CD4-positive, alpha-beta T cell treated with Interleukin-15 for 1 hour (primary cell): ENCODE results near the gene CPAMD8.
"Not testable (repeated sequence)": the region's sequence is repeated elsewhere in the genome, so short reads cannot be mapped to it uniquely, and the experiment has no call there.

Experiments used
- DNase-seq: peaks from one replicate; pipeline ENCODE4 v3.0.0-alpha.2; 2020

Gene CPAMD8

GRCh38 chr19:17037966-17038500, 11.4 kb upstream of the CPAMD8 start:
- no peak for DNase-seq

GRCh38 chr19:17037184-17037583, 10.6 kb upstream of the CPAMD8 start:
- no peak for DNase-seq

- DNase-seq = no peak
These were observed 10.0 kb upstream of the CPAMD8 start for GRCh38 chr19:17036640-17037039.

- peak; percentile 71 for DNase-seq
These were observed 9.3 kb upstream of the CPAMD8 start for GRCh38 chr19:17035842-17036424.

GRCh38 chr19:17031741-17032140, 5.1 kb upstream of the CPAMD8 start:
- DNase-seq = no peak

GRCh38 chr19:17027535-17027975, 945 bp upstream of the CPAMD8 start:
- no peak for DNase-seq

- peak; percentile 29 for DNase-seq
These were observed 485 bp downstream of the CPAMD8 start for GRCh38 chr19:17025991-17026658.

- no peak for DNase-seq
These were observed 1.2 kb downstream of the CPAMD8 start for GRCh38 chr19:17025361-17025760.

GRCh38 chr19:17024941-17025340, 1.7 kb downstream of the CPAMD8 start:
- DNase-seq = not testable (repeated sequence)

- DNase-seq = no peak
These were observed 2.8 kb downstream of the CPAMD8 start for GRCh38 chr19:17023805-17024204.

- DNase-seq = no peak
These were observed 3.9 kb downstream of the CPAMD8 start for GRCh38 chr19:17022738-17023137.

GRCh38 chr19:17021793-17022590, 4.6 kb downstream of the CPAMD8 start:
- DNase-seq = peak; percentile 60

GRCh38 chr19:17021328-17021727, 5.3 kb downstream of the CPAMD8 start:
- DNase-seq = no peak

- no peak for DNase-seq
These were observed 5.8 kb downstream of the CPAMD8 start for GRCh38 chr19:17020823-17021222.

- DNase-seq = no peak
These were observed 6.2 kb downstream of the CPAMD8 start for GRCh38 chr19:17020385-17020784.

- not testable (repeated sequence) for DNase-seq
These were observed 12.3 kb downstream of the CPAMD8 start for GRCh38 chr19:17014212-17014861.

GRCh38 chr19:17011485-17011884, 15.1 kb downstream of the CPAMD8 start:
- DNase-seq = no peak

GRCh38 chr19:17006579-17006978, 20.0 kb downstream of the CPAMD8 start:
- DNase-seq = no peak

GRCh38 chr19:17005000-17005399, 21.6 kb downstream of the CPAMD8 start:
- no peak for DNase-seq

- no peak for DNase-seq
These were observed 22.2 kb downstream of the CPAMD8 start for GRCh38 chr19:17004386-17004785.

GRCh38 chr19:17002455-17002854, 24.2 kb downstream of the CPAMD8 start:
- no peak for DNase-seq

GRCh38 chr19:17001603-17002183, 24.9 kb downstream of the CPAMD8 start:
- peak; percentile 84 for DNase-seq
